HG02938 (cell line): ENCODE results near the gene GOLGA6L9.
A peak's percentile ranks its signal among the peaks of the same experiment; 100 is the strongest.
"Not testable (repeated sequence)": the region's sequence is repeated elsewhere in the genome, so short reads cannot be mapped to it uniquely, and the experiment has no call there.

Source experiments
- ATAC-seq: cut with Tn5 transposase; IDR thresholded peaks from one replicate; pipeline ENCODE4 v1.9.1; 2021; ENCODE audit warnings: mild to moderate bottlenecking, moderate library complexity; ENCODE audit not compliant: unreplicated experiment

Gene GOLGA6L9

GRCh38 chr15:82429693-82430092 lies at the start of gene GOLGA6L9:
TSS of gene GOLGA6L9 (plus strand) at chr15:82429816. CDS start at chr15:82430080, 264 bp downstream.
- ATAC-seq: not testable (repeated sequence)

GRCh38 chr15:82381330-82381955 lies 48.2 kb upstream of the GOLGA6L9 start:
- ATAC-seq: not testable (repeated sequence)

GRCh38 chr15:82387209-82387608 lies 42.4 kb upstream of the GOLGA6L9 start:
- not testable (repeated sequence) for ATAC-seq

GRCh38 chr15:82390152-82390551 lies 39.5 kb upstream of the GOLGA6L9 start:
- not testable (repeated sequence) for ATAC-seq

GRCh38 chr15:82392077-82392476 lies 37.5 kb upstream of the GOLGA6L9 start:
- not testable (repeated sequence) for ATAC-seq

- no peak for ATAC-seq
These were observed 35.9 kb upstream of the GOLGA6L9 start for GRCh38 chr15:82393671-82394070.

- ATAC-seq: not testable (repeated sequence)
These were observed 33.8 kb upstream of the GOLGA6L9 start for GRCh38 chr15:82395788-82396187.

GRCh38 chr15:82397817-82398216 lies 31.8 kb upstream of the GOLGA6L9 start:
- no peak for ATAC-seq

GRCh38 chr15:82398785-82399184 lies 30.8 kb upstream of the GOLGA6L9 start:
- peak; percentile 16 for ATAC-seq

- ATAC-seq: peak; percentile 89
These were observed 30.1 kb upstream of the GOLGA6L9 start for GRCh38 chr15:82399366-82400103.

- not testable (repeated sequence) for ATAC-seq
These were observed 27.7 kb upstream of the GOLGA6L9 start for GRCh38 chr15:82401918-82402317.

- not testable (repeated sequence) for ATAC-seq
These were observed 27.3 kb upstream of the GOLGA6L9 start for GRCh38 chr15:82402341-82402740.

GRCh38 chr15:82406211-82406610 lies 23.4 kb upstream of the GOLGA6L9 start:
- not testable (repeated sequence) for ATAC-seq

- ATAC-seq: not testable (repeated sequence)
These were observed 19.3 kb upstream of the GOLGA6L9 start for GRCh38 chr15:82410306-82410705.

- peak; percentile 51 for ATAC-seq
These were observed 18.0 kb upstream of the GOLGA6L9 start for GRCh38 chr15:82411595-82411994.

GRCh38 chr15:82414525-82415191 lies 15.0 kb upstream of the GOLGA6L9 start:
- ATAC-seq: not testable (repeated sequence)

- ATAC-seq: not testable (repeated sequence)
These were observed 9.1 kb upstream of the GOLGA6L9 start for GRCh38 chr15:82420516-82420915.

GRCh38 chr15:82420966-82421365 lies 8.7 kb upstream of the GOLGA6L9 start:
- ATAC-seq: not testable (repeated sequence)

- ATAC-seq: not testable (repeated sequence)
These were observed 2.5 kb upstream of the GOLGA6L9 start for GRCh38 chr15:82427117-82427516.

- ATAC-seq: not testable (repeated sequence)
These were observed 15.8 kb downstream of the GOLGA6L9 start for GRCh38 chr15:82445420-82445819.

- not testable (repeated sequence) for ATAC-seq
These were observed 27.7 kb downstream of the GOLGA6L9 start for GRCh38 chr15:82457336-82457735.
